Measurements from ENCODE around the gene MAGEA3. TPM values are rescaled to one million over a fixed set of nuclear protein-coding genes. Genes with fewer than 3 reads are reported as not detected.

The MAGEA3 gene
- total RNA-seq, 1 experiment from 2014 or later: not detected

GRCh38 chrX:152735101-152735500 is 36.5 kb downstream of the MAGEA3 start:
- no peak overlapping the region for H3K27ac Mint-ChIP-seq

More at GRCh38 chrX:152735101-152735500, 36.5 kb downstream of the MAGEA3 start:
- Histone ChIP-seq H3K4ac (ENCODE audit: low read depth, low read length) (no peak overlapping the region), H3K23ac (ENCODE audit: insufficient read length, low read depth, low read length) (no peak overlapping the region), H3K79me2 (ENCODE audit: insufficient read depth, low read length) (no peaks in the 10 kb centered on the region), H3K79me1 (ENCODE audit: insufficient read depth, low read depth, low read length, poor library complexity, severe bottlenecking) (no peaks in the 10 kb centered on the region), H3K23me2 (ENCODE audit: insufficient read length, low read depth, low read length, poor library complexity, severe bottlenecking) (no peaks in the 10 kb centered on the region), H4K91ac (ENCODE audit: insufficient read length, low read depth, low read length) (no peak overlapping the region), H3K9me3 (ENCODE audit: control insufficient read depth, low read depth, low read length) (peaks cover 4% of the 10 kb centered on the region), H2BK15ac (ENCODE audit: low read depth, low read length) (no peak overlapping the region), H4K5ac (ENCODE audit: insufficient read length, low read depth, low read length) (no peak overlapping the region), H3K27ac (ENCODE audit: insufficient read length, low read depth, low read length) (no peak overlapping the region), H2BK12ac (ENCODE audit: insufficient read length, low read depth, low read length) (no peak overlapping the region), H2AK5ac (ENCODE audit: insufficient read length, low read length) (no peak overlapping the region), H3K4me2 (ENCODE audit: insufficient read depth, insufficient read length, low read length) (no peak overlapping the region), H2BK20ac (ENCODE audit: low read depth, low read length, poor library complexity, severe bottlenecking) (no peak overlapping the region), H3K56ac (ENCODE audit: insufficient read length, low read depth, low read length) (no peak overlapping the region), H3K27me3 (ENCODE audit: insufficient read depth, low read length) (no peaks in the 10 kb centered on the region), H3T11ph (ENCODE audit: low read length) (no peak overlapping the region), H2AFZ (ENCODE audit: low read length) (no peak overlapping the region), H4K20me1 (ENCODE audit: control insufficient read depth, insufficient read depth, insufficient read length) (no peaks in the 10 kb centered on the region), H2BK120ac (ENCODE audit: low read depth, low read length, poor library complexity, severe bottlenecking) (no peak overlapping the region), H2BK5ac (ENCODE audit: insufficient read length, low read length) (no peak overlapping the region), H4K8ac (replicated peaks; ENCODE audit: insufficient read length, low read depth, low read length) (no peak overlapping the region), H3K9ac (ENCODE audit: extremely low read depth, insufficient read length, low read length) (no peak overlapping the region), H3K4me1 (ENCODE audit: insufficient read depth, low read length) (no peaks in the 10 kb centered on the region), H3K14ac (ENCODE audit: insufficient read depth, low read length) (no peak overlapping the region), H3K18ac (ENCODE audit: insufficient read length, low read depth, low read length) (no peak overlapping the region)
- no peak overlapping the region for H3K4me3 Mint-ChIP-seq
- peaks cover 0 to 2% (median 0%) of the 10 kb centered on the region in 3 experiments; a peak in 2 of 7 replicates for H3K36me3 Mint-ChIP-seq (ENCODE audit: insufficient read depth in 1 of 3, low read depth in 3 of 3)
- WGBS (ENCODE audit: extremely low coverage, insufficient read length, low lambda C conversion rate): no CpG with 5 or more reads among the region's 2 CpGs
- peaks cover 58 to 77% of the 10 kb centered on the region in 2 experiments for H3K9me3 Mint-ChIP-seq
- H3K27me3 Mint-ChIP-seq (ENCODE audit: low read depth): peaks cover 7% of the 10 kb centered on the region
- no peak for DNase-seq
- no peaks in the 10 kb centered on the region for H3K4me1 Mint-ChIP-seq
- TF ChIP-seq CTCF (conservative IDR thresholded peaks at IDR 0.05): no peak
